GM19035 (cell line): Measurements from ENCODE around the gene PES1.
"Not testable (repeated sequence)": the region's sequence is repeated elsewhere in the genome, so short reads cannot be mapped to it uniquely, and the experiment has no call there.

Experiments
- ATAC-seq: cut with Tn5 transposase; IDR thresholded peaks from one replicate; pipeline ENCODE4 v1.9.1; 2021; ENCODE audit not compliant: unreplicated experiment

The PES1 gene

GRCh38 chr22:30556388-30556787, 35.3 kb downstream of the PES1 start:
- no peak for ATAC-seq

- ATAC-seq: no peak
Observed at GRCh38 chr22:30555282-30556210, 36.2 kb downstream of the PES1 start.

- no peak for ATAC-seq
Observed at GRCh38 chr22:30553971-30554370, 37.7 kb downstream of the PES1 start.

- no peak for ATAC-seq
Observed at GRCh38 chr22:30552719-30553118, 39.0 kb downstream of the PES1 start.

- ATAC-seq: not testable (repeated sequence)
Observed at GRCh38 chr22:30551813-30552212, 39.9 kb downstream of the PES1 start.

- ATAC-seq: no peak
Observed at GRCh38 chr22:30547188-30547587, 44.5 kb downstream of the PES1 start.

GRCh38 chr22:30546616-30547015, 45.1 kb downstream of the PES1 start, which contains the start of gene SEC14L6:
Gene SEC14L6 (minus strand): TSS chr22:30546741. CDS start chr22:30546682, 59 bp downstream.
- no peak for ATAC-seq

- ATAC-seq: no peak
Observed at GRCh38 chr22:30542811-30543188, 48.9 kb downstream of the PES1 start.

GRCh38 chr22:30541961-30542810, 49.5 kb downstream of the PES1 start:
- no peak for ATAC-seq

GRCh38 chr22:30541511-30541910, 50.2 kb downstream of the PES1 start:
- not testable (repeated sequence) for ATAC-seq

GRCh38 chr22:30539368-30539767, 52.3 kb downstream of the PES1 start:
- ATAC-seq: no peak

- ATAC-seq: no peak
Observed at GRCh38 chr22:30538280-30538679, 53.4 kb downstream of the PES1 start.

GRCh38 chr22:30537083-30537731, 54.5 kb downstream of the PES1 start:
- ATAC-seq: no peak

- ATAC-seq: no peak
Observed at GRCh38 chr22:30535182-30535581, 56.5 kb downstream of the PES1 start.

- ATAC-seq: no peak
Observed at GRCh38 chr22:30531651-30532608, 59.8 kb downstream of the PES1 start.

GRCh38 chr22:30526656-30527055, 65.1 kb downstream of the PES1 start:
- no peak for ATAC-seq
